ENCODE results near the gene C1orf226. TPM values are rescaled to one million over a fixed set of nuclear protein-coding genes. Genes with fewer than 3 reads are reported as not detected.

The C1orf226 gene
- total and polyA plus RNA-seq, 9 of the 15 experiments (the other 6 are each of a cell fraction or from before 2014, with no cell fraction given), result 0.10 to 1.4 (median 0.47) TPM

DNA sequence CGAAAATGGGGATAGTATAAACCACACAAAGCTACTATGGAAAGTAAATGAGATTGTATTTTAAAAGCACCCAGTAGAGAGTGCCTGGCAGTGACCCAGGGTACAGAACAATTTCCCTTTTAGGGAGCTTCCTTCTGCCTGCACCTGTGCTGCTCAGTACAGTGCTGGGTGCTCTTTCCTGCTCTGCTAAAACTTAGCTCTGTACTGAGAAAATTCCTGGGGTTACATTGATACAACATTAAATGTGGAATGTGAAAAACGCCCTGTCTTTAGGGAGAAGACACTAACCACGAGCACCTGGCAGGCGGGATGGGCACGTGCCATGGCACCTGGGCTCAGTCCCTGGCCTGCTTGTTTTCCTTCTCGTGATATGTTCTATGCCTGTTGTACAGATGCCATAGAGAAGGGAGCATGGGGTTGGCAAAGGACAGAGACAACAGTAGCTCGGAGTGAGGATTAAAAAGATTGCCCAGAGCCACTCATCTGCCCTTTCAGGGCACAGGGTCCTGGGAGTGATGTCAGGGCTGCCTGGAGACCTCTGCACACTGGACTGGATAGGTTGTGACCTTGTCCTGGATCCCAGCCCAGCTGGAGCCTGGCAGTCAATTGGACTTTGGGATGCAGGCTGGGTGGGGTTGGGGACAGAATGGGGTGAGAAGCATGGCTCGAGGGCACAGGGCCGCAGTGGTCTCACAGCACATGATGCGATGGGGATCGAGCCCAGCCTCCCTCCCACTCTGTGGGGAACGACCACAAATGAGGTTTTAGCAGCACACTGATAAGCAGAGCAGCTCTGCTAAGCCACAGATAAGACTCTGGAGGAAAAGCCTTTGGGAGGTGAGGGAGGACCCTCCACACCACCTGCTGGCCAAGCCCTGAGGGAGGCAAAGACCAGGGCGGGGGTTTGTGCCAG is 9.1 kb upstream of the C1orf226 start (continued):
- TF ChIP-seq, protein P1, sequence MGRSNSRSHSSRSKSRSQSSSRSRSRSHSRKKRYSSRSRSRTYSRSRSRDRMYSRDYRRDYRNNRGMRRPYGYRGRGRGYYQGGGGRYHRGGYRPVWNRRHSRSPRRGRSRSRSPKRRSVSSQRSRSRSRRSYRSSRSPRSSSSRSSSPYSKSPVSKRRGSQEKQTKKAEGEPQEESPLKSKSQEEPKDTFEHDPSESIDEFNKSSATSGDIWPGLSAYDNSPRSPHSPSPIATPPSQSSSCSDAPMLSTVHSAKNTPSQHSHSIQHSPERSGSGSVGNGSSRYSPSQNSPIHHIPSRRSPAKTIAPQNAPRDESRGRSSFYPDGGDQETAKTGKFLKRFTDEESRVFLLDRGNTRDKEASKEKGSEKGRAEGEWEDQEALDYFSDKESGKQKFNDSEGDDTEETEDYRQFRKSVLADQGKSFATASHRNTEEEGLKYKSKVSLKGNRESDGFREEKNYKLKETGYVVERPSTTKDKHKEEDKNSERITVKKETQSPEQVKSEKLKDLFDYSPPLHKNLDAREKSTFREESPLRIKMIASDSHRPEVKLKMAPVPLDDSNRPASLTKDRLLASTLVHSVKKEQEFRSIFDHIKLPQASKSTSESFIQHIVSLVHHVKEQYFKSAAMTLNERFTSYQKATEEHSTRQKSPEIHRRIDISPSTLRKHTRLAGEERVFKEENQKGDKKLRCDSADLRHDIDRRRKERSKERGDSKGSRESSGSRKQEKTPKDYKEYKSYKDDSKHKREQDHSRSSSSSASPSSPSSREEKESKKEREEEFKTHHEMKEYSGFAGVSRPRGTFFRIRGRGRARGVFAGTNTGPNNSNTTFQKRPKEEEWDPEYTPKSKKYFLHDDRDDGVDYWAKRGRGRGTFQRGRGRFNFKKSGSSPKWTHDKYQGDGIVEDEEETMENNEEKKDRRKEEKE (IDR thresholded peaks at IDR 0.05; ENCODE audit: borderline replicate concordance in 1 of 2, control insufficient read depth in 1 of 2, low read depth in 2 of 2, low read length in 1 of 2), result no peak
- TF ChIP-seq, protein P2, sequence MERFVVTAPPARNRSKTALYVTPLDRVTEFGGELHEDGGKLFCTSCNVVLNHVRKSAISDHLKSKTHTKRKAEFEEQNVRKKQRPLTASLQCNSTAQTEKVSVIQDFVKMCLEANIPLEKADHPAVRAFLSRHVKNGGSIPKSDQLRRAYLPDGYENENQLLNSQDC (CRISPR knock-in tag; IDR thresholded peaks at IDR 0.05), result no peak; the same call in 1 of the 2 replicates
- TF ChIP-seq JUNB (CRISPR knock-in tag; conservative IDR thresholded peaks at IDR 0.05), result no peak
- TF ChIP-seq FOXA1 (IDR thresholded peaks at IDR 0.05; ENCODE audit: borderline replicate concordance), result no peak
- TF ChIP-seq, protein P3, sequence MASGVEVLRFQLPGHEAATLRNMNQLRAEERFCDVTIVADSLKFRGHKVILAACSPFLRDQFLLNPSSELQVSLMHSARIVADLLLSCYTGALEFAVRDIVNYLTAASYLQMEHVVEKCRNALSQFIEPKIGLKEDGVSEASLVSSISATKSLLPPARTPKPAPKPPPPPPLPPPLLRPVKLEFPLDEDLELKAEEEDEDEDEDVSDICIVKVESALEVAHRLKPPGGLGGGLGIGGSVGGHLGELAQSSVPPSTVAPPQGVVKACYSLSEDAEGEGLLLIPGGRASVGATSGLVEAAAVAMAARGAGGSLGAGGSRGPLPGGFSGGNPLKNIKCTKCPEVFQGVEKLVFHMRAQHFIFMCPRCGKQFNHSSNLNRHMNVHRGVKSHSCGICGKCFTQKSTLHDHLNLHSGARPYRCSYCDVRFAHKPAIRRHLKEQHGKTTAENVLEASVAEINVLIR (CRISPR knock-in tag; IDR thresholded peaks at IDR 0.05), result no peak
- TF ChIP-seq ZNF174 (CRISPR knock-in tag; IDR thresholded peaks at IDR 0.05), result no peak
- TF ChIP-seq POLR2A (conservative IDR thresholded peaks at IDR 0.05), result no peak
- TF ChIP-seq SMARCE1 (IDR thresholded peaks at IDR 0.05), result peak; percentile 97
- no peak for TF ChIP-seq PURB (CRISPR knock-in tag; IDR thresholded peaks at IDR 0.05; ENCODE audit: low read depth)
- no peak for TF ChIP-seq NFE2 (IDR thresholded peaks at IDR 0.05; ENCODE audit: low read depth)
- peak; percentile 90 for TF ChIP-seq HMGN3 (IDR thresholded peaks at IDR 0.05; ENCODE audit: borderline replicate concordance, extremely low read depth, insufficient read length, low read depth, low read length)
- TF ChIP-seq HSF4 (CRISPR knock-in tag; IDR thresholded peaks at IDR 0.05; ENCODE audit: borderline replicate concordance), result no peak
- TF ChIP-seq RBFOX2 (IDR thresholded peaks at IDR 0.05; ENCODE audit: low read depth, low read length), result peak; percentile 44; the same call in 1 of the 2 replicates
- TF ChIP-seq PCBP1 (IDR thresholded peaks at IDR 0.05; ENCODE audit: low read depth, low read length, poor library complexity, severe bottlenecking), result no peak
- TF ChIP-seq, protein P4, sequence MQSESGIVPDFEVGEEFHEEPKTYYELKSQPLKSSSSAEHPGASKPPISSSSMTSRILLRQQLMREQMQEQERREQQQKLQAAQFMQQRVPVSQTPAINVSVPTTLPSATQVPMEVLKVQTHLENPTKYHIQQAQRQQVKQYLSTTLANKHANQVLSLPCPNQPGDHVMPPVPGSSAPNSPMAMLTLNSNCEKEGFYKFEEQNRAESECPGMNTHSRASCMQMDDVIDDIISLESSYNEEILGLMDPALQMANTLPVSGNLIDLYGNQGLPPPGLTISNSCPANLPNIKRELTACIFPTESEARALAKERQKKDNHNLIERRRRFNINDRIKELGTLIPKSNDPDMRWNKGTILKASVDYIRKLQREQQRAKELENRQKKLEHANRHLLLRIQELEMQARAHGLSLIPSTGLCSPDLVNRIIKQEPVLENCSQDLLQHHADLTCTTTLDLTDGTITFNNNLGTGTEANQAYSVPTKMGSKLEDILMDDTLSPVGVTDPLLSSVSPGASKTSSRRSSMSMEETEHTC (IDR thresholded peaks at IDR 0.05), result peak; percentile 95
- TF ChIP-seq, protein P5, sequence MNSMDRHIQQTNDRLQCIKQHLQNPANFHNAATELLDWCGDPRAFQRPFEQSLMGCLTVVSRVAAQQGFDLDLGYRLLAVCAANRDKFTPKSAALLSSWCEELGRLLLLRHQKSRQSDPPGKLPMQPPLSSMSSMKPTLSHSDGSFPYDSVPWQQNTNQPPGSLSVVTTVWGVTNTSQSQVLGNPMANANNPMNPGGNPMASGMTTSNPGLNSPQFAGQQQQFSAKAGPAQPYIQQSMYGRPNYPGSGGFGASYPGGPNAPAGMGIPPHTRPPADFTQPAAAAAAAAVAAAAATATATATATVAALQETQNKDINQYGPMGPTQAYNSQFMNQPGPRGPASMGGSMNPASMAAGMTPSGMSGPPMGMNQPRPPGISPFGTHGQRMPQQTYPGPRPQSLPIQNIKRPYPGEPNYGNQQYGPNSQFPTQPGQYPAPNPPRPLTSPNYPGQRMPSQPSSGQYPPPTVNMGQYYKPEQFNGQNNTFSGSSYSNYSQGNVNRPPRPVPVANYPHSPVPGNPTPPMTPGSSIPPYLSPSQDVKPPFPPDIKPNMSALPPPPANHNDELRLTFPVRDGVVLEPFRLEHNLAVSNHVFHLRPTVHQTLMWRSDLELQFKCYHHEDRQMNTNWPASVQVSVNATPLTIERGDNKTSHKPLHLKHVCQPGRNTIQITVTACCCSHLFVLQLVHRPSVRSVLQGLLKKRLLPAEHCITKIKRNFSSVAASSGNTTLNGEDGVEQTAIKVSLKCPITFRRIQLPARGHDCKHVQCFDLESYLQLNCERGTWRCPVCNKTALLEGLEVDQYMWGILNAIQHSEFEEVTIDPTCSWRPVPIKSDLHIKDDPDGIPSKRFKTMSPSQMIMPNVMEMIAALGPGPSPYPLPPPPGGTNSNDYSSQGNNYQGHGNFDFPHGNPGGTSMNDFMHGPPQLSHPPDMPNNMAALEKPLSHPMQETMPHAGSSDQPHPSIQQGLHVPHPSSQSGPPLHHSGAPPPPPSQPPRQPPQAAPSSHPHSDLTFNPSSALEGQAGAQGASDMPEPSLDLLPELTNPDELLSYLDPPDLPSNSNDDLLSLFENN (IDR thresholded peaks at IDR 0.05; ENCODE audit: low read depth in 2 of 2, low read length in 2 of 2), result peak in 1 of 2 experiments; percentile 94; a peak in 2 of 4 replicates
- no peak for TF ChIP-seq EZH2 (IDR thresholded peaks at IDR 0.05; ENCODE audit: borderline replicate concordance, low read depth, low read length)
